Right lobe of liver (tissue), 6 donors: ENCODE results near the gene SLC34A3. TPM values are rescaled to one million over a fixed set of nuclear protein-coding genes. Genes with fewer than 3 reads are reported as not detected.
"Not testable (repeated sequence)": the region's sequence is repeated elsewhere in the genome, so short reads cannot be mapped to it uniquely, and the experiment has no call there.

Experiments
- ATAC-seq, 4 donors: fragments of 200-7000 bp; cut with Tn5 transposase; one replicate each; pipeline ENCODE4 v1.9.1; 2020; ENCODE audit warnings: mild to moderate bottlenecking in 4 of 4, moderate library complexity in 4 of 4
- DNase-seq, 3 donors: peaks; one replicate each; pipeline ENCODE4 v3.0.0-alpha.2; 2020
- H3K27ac ChIP-seq, 3 donors: fragments of 200-600 bp; one replicate each; pipeline ENCODE4 v1.8.0; 2022
- H3K27me3 ChIP-seq, 2 donors: fragments of 200-600 bp; one replicate each; pipeline ENCODE4 v1.8.0; 2022
- H3K36me3 ChIP-seq, 4 donors: fragments of 200-600 bp; sonication (generic) in 1 of 4; one replicate each; pipeline versions ENCODE4 v1.5.1 to v1.8.0; 2017 to 2022; ENCODE audit warnings: control low read depth in 1 of 4
- H3K4me1 ChIP-seq, 4 donors: fragments of 200-600 bp; sonication (generic) in 1 of 4; one replicate each; pipeline versions ENCODE4 v1.5.1 to v1.8.0; 2017 to 2022; ENCODE audit warnings: control low read depth in 1 of 4
- H3K4me3 ChIP-seq, 3 donors: fragments of 200-600 bp; one replicate each; pipeline ENCODE4 v1.8.0; 2022
- H3K9me3 ChIP-seq, 4 donors: fragments of 200-600 bp; sonication (generic) in 1 of 4; one replicate each; pipeline versions ENCODE4 v1.5.1 to v1.8.0; 2017 to 2022; ENCODE audit warnings: control low read depth in 1 of 4
- CTCF ChIP-seq, 4 donors: fragments of 200-600 bp in 3 of 4; fragments of 450-650 bp in 1 of 4; IDR thresholded peaks; one replicate each; pipeline versions ENCODE4 v1.5.1 to v1.8.0; 2016 to 2022; ENCODE audit warnings: antibody characterized with exemption in 4 of 4, mild to moderate bottlenecking in 2 of 4
- POLR2A ChIP-seq: fragments of 450-650 bp; IDR thresholded peaks from one replicate; pipeline ENCODE4 v1.6.1; 2017; ENCODE audit warnings: antibody characterized with exemption, mild to moderate bottlenecking
- WGBS: methylation state at CpG from one replicate; pipeline ENCODE4 v1.1.6; 2018; ENCODE audit warnings: low coverage, low lambda C conversion rate; ENCODE audit not compliant: insufficient coverage; ENCODE audit errors: missing lambda C conversion rate; 5-methylcytosine and 5-hydroxymethylcytosine counted together
- intact Hi-C, 2 donors: fragments of 100-400 bp; cut with DNase I; formaldehyde crosslinking; loops; one replicate each; pipeline versions ENCODE4 v1.11.2 to v1.14.1; 2022
- total RNA-seq, 6 experiments: library from RNA; depleted of rRNA in 2 of 6; stranded (reverse); fragments of >200 nt in 2 of 6; fragmentation: NEBNext Ultra II Directional in 3 of 6; extraction: Animal tissue kit (Norgen Biotek cat#: 25700) in 3 of 6; gene quantifications; one replicate each; pipeline versions ENCODE4 v1.1.0 to v1.2.4, GENCODE V29; 2016 to 2023
- donor health status: DM: no; HTN: yes; CAD: no.
- donor health status: DM: no; HTN: no; CAD: no.
- donor health status: DM: no; HTN: no; CAD: no.
- donor health status: DM: no; HTN: yes; CAD: no.
- donor health status: DM: no; HTN: yes; CAD: no.

SLC34A3 gene
- total RNA-seq, 6 experiments from 2014 or later, result not detected

- Histone ChIP-seq H3K9me3 (no peaks in the 10 kb centered on the region), H3K4me1 (peaks cover 0 to 8% (median 0%) of the 10 kb centered on the region in 4 donors), H3K27ac (no peak overlapping the region), H3K36me3 (no peaks in the 10 kb centered on the region), H3K4me3 (no peak overlapping the region), H3K27me3 (no peaks in the 10 kb centered on the region)
- ATAC-seq (peak; percentile 61 to 65 (median 64)), DNase-seq (peak; percentile 87 to 88 (median 88))
- no peak for TF ChIP-seq POLR2A
- TF ChIP-seq CTCF (IDR thresholded peaks at IDR 0.05), result peak; percentile 91 to 99 (median 97)
- WGBS, result 0% methylated on average over 12 of the region's 31 CpGs
- intact Hi-C loops, result loop anchor here in 1 of 2 donors (10.0 kb wide), 1 partner anchor 52 kb away; the partner anchor contains the start of genes ANAPC2 and SSNA1
These were observed 5.7 kb downstream of the SLC34A3 start for GRCh38 chr9:137236238-137236935.

- no peaks in the 10 kb centered on the region for H3K27me3 ChIP-seq
- no peak overlapping the region for H3K27ac ChIP-seq
- DNase-seq, result no peak
- peaks cover 0 to under 1% (median 0%) of the 10 kb centered on the region in 4 donors for H3K36me3 ChIP-seq
- H3K4me1 ChIP-seq, result peaks cover 0 to 9% (median 0%) of the 10 kb centered on the region in 4 donors
- no peak for ATAC-seq
- no peaks in the 10 kb centered on the region for H3K9me3 ChIP-seq
- H3K4me3 ChIP-seq, result no peak overlapping the region
- no peak for TF ChIP-seq CTCF (IDR thresholded peaks at IDR 0.05)
- TF ChIP-seq POLR2A, result no peak
- 0% methylated on average over 2 of the region's 11 CpGs for WGBS
- intact Hi-C loops, result loop anchor here in 1 of 2 donors (10.0 kb wide), 1 partner anchor 52 kb away; the partner anchor contains the start of genes ANAPC2 and SSNA1
These were observed 6.3 kb downstream of the SLC34A3 start for GRCh38 chr9:137236936-137237421.

GRCh38 chr9:137237759-137238726 is 7.3 kb downstream of the SLC34A3 start:
- no peak overlapping the region for H3K4me3 ChIP-seq
- H3K27ac ChIP-seq, result no peak overlapping the region
- intact Hi-C loops, result loop anchor here in 1 of 2 donors (10.0 kb wide), 1 partner anchor 53 kb away; the partner anchor contains the start of genes ANAPC2 and SSNA1
- DNase-seq (no peak), ATAC-seq (no peak)
- peaks cover 0 to 12% (median 5%) of the 10 kb centered on the region in 4 donors for H3K36me3 ChIP-seq
- no peak for TF ChIP-seq POLR2A
- no peak for TF ChIP-seq CTCF (IDR thresholded peaks at IDR 0.05)
- H3K9me3 ChIP-seq, result no peaks in the 10 kb centered on the region
- 80% methylated on average over 4 of the region's 13 CpGs for whole genome bisulfite sequencing
- H3K4me1 ChIP-seq, result peaks cover 0 to 20% (median 8%) of the 10 kb centered on the region in 4 donors
- no peaks in the 10 kb centered on the region for H3K27me3 ChIP-seq

GRCh38 chr9:137239541-137240200 is 9.0 kb downstream of the SLC34A3 start:
- Histone ChIP-seq H3K4me3 (peak overlapping the region; percentile 73 to 75 (median 73)), H3K27ac (peak overlapping the region; percentile 47 to 84 (median 73)), H3K36me3 (peaks cover 0 to 13% (median 8%) of the 10 kb centered on the region in 4 donors), H3K4me1 (peaks cover 0 to 20% (median 8%) of the 10 kb centered on the region in 4 donors)
- not testable (repeated sequence) for H3K9me3 ChIP-seq, ATAC-seq, H3K27me3 ChIP-seq, DNase-seq
- WGBS, result 32% methylated on average over 17 of the region's 27 CpGs
- intact Hi-C loops, result loop anchor here in 1 of 2 donors (10.0 kb wide), 1 partner anchor 55 kb away; the partner anchor contains the start of genes ANAPC2 and SSNA1
